Measurements from ENCODE around the gene UBE2QL1. TPM values are rescaled to one million over a fixed set of nuclear protein-coding genes. Genes with fewer than 3 reads are reported as not detected.

UBE2QL1 gene
- total RNA-seq, 2 experiments from 2014 or later = 0.33 to 0.45 TPM

DNA sequence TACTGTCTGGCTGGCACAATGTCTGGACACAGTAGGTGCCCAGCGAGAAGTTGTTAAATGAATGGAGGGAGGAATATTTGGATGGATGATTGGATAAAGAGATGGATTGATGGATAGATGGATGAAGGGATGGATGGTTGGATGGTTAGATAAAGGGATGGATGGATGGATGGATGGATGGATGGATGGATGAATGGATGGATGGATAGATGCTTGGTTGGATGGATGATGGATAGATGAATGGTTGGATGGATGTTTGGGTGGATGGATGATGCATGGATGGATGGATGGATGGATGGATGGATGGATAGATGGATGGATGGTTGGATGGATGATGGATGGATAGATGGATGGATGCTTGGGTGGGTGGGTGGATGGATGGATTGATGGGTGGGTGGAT lies 90.4 kb downstream of the UBE2QL1 start:
- H3K27me3 ChIP-seq (ENCODE audit: control insufficient read depth in 1 of 2, insufficient read depth in 2 of 2, low read length in 2 of 2) = peaks cover 0 to 2% of the 10 kb centered on the region in 2 experiments
- ATAC-seq (ENCODE audit: poor library complexity) (no peak), DNase-seq (no peak)
- H3K4me1 Mint-ChIP-seq (ENCODE audit: low read depth) = no peaks in the 10 kb centered on the region
- H3K27ac Mint-ChIP-seq = no peak overlapping the region
- H3K36me3 ChIP-seq (ENCODE audit: insufficient read depth, low read length) = no peaks in the 10 kb centered on the region
- H3K4me1 ChIP-seq (ENCODE audit: insufficient read depth, low read length) = no peaks in the 10 kb centered on the region
- H3K9me3 Mint-ChIP-seq = no peaks in the 10 kb centered on the region
- no peak overlapping the region for H3K4me3 ChIP-seq (ENCODE audit: low read length)
- no peak overlapping the region for H3K27ac ChIP-seq (ENCODE audit: low read depth in 1 of 2, low read length in 2 of 2)
- POLR2A ChIA-PET = no interaction called here
- no peaks in the 10 kb centered on the region for H3K36me3 Mint-ChIP-seq (ENCODE audit: low read depth)
- no peaks in the 10 kb centered on the region for H3K27me3 Mint-ChIP-seq
- no peaks in the 10 kb centered on the region for H3K9me3 ChIP-seq (ENCODE audit: control insufficient read depth in 1 of 2, insufficient read depth in 1 of 2, low read length in 2 of 2)
- CTCF ChIA-PET = no interaction called here
- TF ChIP-seq, protein P1, sequence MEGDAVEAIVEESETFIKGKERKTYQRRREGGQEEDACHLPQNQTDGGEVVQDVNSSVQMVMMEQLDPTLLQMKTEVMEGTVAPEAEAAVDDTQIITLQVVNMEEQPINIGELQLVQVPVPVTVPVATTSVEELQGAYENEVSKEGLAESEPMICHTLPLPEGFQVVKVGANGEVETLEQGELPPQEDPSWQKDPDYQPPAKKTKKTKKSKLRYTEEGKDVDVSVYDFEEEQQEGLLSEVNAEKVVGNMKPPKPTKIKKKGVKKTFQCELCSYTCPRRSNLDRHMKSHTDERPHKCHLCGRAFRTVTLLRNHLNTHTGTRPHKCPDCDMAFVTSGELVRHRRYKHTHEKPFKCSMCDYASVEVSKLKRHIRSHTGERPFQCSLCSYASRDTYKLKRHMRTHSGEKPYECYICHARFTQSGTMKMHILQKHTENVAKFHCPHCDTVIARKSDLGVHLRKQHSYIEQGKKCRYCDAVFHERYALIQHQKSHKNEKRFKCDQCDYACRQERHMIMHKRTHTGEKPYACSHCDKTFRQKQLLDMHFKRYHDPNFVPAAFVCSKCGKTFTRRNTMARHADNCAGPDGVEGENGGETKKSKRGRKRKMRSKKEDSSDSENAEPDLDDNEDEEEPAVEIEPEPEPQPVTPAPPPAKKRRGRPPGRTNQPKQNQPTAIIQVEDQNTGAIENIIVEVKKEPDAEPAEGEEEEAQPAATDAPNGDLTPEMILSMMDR (IDR thresholded peaks at IDR 0.05) = no peak
- H3K4me3 Mint-ChIP-seq = no peak overlapping the region
- intact Hi-C loops (cut with DNase I, micrococcal nuclease) = no loop called here

DNA sequence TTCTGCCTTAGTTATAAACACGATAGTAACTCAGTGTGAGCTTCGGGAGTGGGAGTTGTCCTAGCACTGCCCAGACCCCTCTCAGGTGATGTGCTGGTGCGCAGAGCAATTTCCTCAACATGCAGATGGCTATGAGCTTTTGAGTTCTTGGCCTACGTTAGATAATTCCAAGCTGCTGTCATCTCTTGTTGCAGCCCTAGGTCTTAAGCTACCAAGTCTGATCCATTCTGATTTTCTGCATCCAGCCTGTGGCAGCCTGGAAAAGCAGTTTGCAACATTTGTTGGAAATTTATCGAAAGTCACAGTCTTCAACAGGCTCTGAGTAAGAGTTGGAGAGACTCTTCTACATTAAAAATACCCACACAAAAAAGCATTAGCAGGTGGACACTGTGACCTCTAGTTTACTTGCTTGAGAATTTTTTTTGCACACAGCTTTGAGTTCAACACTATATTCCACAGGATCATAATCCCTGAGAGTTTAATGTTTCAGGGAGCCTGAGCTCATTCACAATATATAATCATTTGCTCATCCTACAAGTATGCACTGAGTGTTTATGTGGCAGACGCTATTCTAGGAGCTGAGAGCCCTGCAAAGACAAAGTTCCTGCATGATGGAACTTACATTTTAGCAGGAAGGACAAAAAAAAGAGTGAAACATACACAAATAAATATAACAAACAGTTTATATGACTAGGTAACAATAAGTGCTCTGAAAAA lies 91.6 kb downstream of the UBE2QL1 start:
- ChIA-PET POLR2A (no interaction called here), CTCF (no interaction called here)
- intact Hi-C loops (cut with DNase I, micrococcal nuclease) = no loop called here

DNA sequence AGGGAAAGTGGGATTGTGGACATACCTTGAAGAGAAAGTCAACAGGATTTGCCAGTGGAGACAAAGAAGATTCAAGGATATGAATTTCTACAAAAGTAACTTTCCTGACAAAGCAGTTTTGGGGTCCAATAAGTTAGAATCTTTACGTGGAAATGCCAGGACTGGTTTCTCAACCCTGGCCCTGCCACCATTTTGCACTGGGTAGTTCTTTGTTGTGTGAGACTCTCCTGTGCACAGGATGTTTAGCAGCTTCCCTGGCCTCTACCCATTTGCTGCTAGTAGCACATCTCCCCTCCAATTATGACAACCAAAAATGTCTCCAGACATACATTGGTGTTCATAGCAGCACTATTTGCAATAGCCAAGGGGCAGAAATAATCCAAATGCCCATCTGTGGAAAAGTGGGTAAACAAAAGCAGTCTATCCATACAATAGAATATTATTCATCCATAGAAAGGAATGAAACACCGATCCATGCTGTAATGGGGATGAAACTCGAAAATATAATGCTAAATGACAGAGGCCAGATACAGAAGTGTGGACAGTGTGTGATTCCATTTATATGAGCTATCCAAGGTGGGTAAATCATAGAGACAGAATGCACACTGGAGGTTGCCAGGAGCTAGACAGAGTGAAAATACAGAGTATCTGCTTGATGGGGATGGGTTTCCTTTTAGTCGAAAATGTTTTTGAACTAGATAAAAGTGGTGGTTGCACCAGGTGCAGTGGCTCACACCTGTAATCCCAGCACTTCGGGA lies 92.8 kb downstream of the UBE2QL1 start:
- no peak overlapping the region for H3K4me3 ChIP-seq (ENCODE audit: low read length)
- H3K4me3 Mint-ChIP-seq = no peak overlapping the region

More for the DNA sequence above, 91.6 kb downstream of the UBE2QL1 start:
- Histone ChIP-seq H3K4me1 (ENCODE audit: insufficient read depth, low read length) (no peaks in the 10 kb centered on the region), H3K36me3 (ENCODE audit: insufficient read depth, low read length) (no peaks in the 10 kb centered on the region), H3K27ac (ENCODE audit: low read depth in 1 of 2, low read length in 2 of 2) (no peak overlapping the region), H3K27me3 (ENCODE audit: control insufficient read depth in 1 of 2, insufficient read depth in 2 of 2, low read length in 2 of 2) (peaks cover 0 to 2% of the 10 kb centered on the region in 2 experiments), H3K4me3 (ENCODE audit: low read length) (no peak overlapping the region), H3K9me3 (ENCODE audit: control insufficient read depth in 1 of 2, insufficient read depth in 1 of 2, low read length in 2 of 2) (no peaks in the 10 kb centered on the region)
- Mint-ChIP-seq H3K36me3 (ENCODE audit: low read depth) (no peaks in the 10 kb centered on the region), H3K4me3 (no peak overlapping the region), H3K4me1 (ENCODE audit: low read depth) (no peaks in the 10 kb centered on the region), H3K9me3 (no peaks in the 10 kb centered on the region), H3K27ac (no peak overlapping the region), H3K27me3 (peaks cover 4% of the 10 kb centered on the region)
- ATAC-seq (ENCODE audit: poor library complexity) (no peak), DNase-seq (no peak)
- TF ChIP-seq, protein P1 (IDR thresholded peaks at IDR 0.05) = no peak

More for the DNA sequence above, 92.8 kb downstream of the UBE2QL1 start:
- Mint-ChIP-seq H3K9me3 (no peaks in the 10 kb centered on the region), H3K4me1 (ENCODE audit: low read depth) (no peaks in the 10 kb centered on the region), H3K27ac (no peak overlapping the region), H3K27me3 (peaks cover 4% of the 10 kb centered on the region), H3K36me3 (ENCODE audit: low read depth) (no peaks in the 10 kb centered on the region)
- H3K36me3 ChIP-seq (ENCODE audit: insufficient read depth, low read length) = no peaks in the 10 kb centered on the region
- no peak overlapping the region for H3K27ac ChIP-seq (ENCODE audit: low read depth in 1 of 2, low read length in 2 of 2)
- H3K4me1 ChIP-seq (ENCODE audit: insufficient read depth, low read length) = no peaks in the 10 kb centered on the region
- H3K27me3 ChIP-seq (ENCODE audit: control insufficient read depth in 1 of 2, insufficient read depth in 2 of 2, low read length in 2 of 2) = no peaks in the 10 kb centered on the region
- ATAC-seq (ENCODE audit: poor library complexity) (no peak), DNase-seq (no peak)
- TF ChIP-seq, protein P1 (IDR thresholded peaks at IDR 0.05) = no peak
- intact Hi-C loops (cut with DNase I, micrococcal nuclease) = no loop called here
- ChIA-PET CTCF (no interaction called here), POLR2A (no interaction called here)
- H3K9me3 ChIP-seq (ENCODE audit: control insufficient read depth in 1 of 2, insufficient read depth in 1 of 2, low read length in 2 of 2) = no peaks in the 10 kb centered on the region

Measured in CD4-positive, alpha-beta T cell (primary cell).